HG03159 (cell line): Measurements from ENCODE around the gene IL2RA.

Experiments
- ATAC-seq: cut with Tn5 transposase; IDR thresholded peaks from one replicate; pipeline ENCODE4 v1.9.1; 2021; ENCODE audit warnings: mild to moderate bottlenecking, moderate library complexity; ENCODE audit not compliant: unreplicated experiment

The IL2RA gene

DNA sequence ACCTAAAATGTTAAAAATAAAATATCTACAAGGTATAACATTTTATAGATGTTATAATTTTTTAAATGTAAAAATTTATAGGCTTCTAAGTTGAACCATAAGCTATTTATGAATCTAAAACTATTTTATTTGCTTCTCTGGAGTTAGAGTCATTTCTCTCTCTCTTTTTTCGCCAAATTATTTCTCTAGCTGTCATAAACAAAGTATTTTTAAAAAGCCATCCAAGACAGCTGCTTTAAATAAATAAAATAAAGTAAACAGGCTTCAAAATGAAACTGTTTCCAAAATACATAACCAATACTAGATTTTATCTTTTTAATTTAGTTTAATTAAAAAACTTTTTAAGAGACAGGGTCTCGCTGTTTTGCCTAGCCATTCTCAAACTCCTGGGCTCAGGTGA is 72.4 kb downstream of the IL2RA start:
- no peak for ATAC-seq

DNA sequence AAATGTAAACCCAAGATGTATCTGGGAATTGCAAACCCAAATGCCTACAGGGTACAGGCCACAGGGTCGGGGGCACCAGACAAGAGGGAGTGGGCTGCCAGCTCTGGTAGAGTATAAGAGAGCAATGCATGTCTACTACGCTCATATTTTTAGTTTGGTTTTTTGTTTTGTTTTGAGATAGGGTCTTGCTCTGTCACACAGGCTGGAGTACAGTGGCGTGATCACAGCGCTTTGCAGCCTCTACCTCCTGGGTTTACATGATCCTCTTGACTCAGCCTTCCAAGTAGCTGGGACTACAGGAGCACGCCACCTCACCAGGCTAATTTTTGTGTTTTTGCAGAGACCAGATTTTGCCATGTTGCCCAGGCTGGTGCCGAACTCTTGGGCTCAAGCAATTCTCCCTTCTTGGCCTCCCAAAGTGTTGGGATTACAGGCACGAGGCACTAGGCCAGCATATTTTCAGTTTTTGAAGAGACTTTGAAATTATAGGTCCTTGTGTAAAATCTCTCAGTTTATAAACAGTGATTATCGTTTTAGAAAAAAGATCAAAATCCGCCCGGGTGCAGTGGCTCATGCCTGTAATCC is 73.7 kb downstream of the IL2RA start:
- ATAC-seq: no peak

DNA sequence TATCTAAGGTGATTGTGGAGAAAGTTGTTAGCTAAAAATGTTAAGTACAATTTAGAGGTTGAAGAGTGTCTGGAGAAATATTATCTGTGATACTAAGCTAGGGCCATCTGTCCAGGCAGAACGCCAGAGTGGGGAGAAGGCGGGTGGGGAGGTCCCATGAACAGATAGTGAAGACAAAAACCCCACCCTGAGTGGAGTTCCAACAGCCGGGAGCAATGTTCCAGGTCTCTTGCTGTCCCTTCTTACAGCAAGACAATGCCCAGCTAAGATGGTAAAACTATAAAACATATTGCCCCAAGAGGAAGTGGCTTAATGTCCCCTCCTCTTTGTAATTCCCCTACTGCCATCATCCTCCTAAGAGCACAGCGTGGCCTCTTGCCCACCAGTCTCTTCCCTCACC is 74.4 kb downstream of the IL2RA start:
- ATAC-seq: no peak

DNA sequence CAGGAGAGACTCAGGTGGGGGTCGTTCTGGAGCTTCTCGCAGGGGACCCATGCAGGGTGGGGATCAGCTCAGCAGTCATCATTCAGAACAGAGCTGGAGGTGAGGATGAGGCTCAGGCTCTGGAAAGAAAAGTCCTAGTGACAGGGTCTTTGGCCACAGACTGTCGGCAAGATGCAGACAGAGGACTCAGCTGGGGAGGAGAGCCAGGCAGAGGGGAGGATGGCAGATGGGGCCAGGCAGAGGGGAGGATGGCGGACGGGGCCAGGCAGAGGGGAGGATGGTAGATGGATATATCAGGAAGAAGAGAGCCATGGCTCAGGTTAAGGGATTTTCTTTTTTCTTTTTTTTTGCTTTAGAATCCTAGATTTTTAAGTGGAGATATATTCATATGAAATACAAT is 77.1 kb downstream of the IL2RA start:
- ATAC-seq: no peak

DNA sequence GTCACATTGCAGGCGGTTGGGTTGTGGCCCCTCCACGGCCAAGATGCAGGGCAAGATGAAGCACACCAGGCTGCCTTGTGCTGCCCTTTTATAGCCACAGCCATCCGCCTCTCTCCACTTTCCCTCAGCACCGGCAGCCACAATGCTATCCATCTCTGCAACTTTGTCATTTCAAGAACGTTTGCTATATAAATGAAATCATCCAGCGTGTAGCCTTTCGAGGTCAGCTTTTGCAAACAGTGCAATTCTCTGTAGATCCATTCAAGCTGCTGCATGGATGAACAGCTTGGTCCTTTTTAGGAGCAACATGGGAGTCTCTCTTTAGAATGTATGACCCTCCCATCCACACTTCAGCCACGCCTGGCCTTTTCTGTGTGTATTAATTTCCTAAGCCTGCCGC is 78.4 kb downstream of the IL2RA start:
- ATAC-seq: no peak

DNA sequence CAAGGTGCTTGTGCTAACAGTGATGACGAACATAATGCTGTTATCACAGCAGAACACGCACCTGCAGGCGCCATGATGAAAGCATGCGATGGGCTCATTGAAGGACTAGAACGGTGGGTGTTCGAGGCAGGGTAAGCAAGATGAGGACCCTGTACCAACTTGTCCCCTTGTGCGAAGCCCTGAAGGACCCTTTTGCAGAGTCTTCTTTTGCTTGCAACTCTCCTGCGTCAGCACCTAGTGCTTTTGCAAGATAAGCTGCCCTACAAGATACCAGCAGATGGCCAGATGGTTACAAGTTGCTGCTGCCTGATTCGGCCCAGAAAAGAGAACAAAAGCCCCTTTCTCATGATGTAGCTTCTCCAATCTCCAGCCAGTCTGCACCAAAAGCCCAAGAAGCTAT is 80.6 kb downstream of the IL2RA start:
- ATAC-seq: no peak

DNA sequence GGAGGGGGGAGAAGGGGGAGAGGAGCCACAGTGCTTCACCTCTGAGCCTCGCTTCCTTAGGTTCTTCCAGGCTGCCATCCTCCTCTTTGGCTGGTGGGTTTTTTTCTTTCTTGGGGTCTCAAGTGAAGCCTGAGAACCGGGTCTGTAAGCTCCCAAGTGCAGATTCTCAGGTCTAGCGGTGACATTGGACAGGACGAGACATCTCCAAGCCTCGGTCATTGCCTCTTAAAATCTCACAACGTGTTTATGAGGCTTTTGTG is 84.0 kb downstream of the IL2RA start:
- ATAC-seq: no peak

DNA sequence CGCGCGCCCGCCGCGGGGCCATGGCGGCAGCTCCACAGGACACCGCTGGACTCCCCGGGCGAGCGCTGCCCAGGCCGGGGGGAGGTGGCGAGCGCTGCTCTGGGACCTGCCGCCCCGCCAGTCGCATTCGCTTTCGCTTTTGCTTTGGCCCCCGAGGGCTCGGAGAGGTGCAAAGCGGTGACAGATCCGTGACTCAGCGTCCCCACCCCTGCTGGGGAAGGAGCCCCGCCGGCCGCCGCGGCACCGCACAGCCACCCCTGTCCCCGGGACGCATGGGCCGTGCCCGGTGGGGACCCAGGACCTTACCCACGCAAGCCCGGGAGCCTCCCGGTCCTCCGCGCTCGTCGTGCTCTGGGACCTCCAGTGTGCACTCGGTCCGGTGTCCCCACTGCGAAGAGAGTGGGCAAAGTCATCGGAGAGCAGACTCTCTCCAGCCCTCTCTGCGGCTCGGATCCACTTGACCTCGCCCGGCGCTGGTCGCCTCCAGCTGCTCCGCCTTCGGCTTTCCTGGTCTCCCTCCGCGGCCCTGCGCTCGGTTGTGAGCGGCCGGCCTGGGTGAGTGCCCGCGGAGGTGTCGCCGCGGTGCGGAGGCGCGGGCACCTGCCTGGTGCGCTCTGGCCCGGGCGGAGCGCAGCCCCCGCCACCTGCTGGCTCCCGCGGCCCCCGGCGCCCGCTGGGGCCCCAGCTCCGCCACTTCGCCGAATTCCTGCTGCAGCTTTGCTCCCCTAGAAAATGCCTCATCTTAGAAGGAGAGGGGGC is 84.5 kb downstream of the IL2RA start, which contains the start of gene IL15RA:
IL15RA (minus strand) TSS at position 73 of the 759 bp plus-strand sequence; CDS start at position 22, 51 bp downstream.
- peak; percentile 64 for ATAC-seq

DNA sequence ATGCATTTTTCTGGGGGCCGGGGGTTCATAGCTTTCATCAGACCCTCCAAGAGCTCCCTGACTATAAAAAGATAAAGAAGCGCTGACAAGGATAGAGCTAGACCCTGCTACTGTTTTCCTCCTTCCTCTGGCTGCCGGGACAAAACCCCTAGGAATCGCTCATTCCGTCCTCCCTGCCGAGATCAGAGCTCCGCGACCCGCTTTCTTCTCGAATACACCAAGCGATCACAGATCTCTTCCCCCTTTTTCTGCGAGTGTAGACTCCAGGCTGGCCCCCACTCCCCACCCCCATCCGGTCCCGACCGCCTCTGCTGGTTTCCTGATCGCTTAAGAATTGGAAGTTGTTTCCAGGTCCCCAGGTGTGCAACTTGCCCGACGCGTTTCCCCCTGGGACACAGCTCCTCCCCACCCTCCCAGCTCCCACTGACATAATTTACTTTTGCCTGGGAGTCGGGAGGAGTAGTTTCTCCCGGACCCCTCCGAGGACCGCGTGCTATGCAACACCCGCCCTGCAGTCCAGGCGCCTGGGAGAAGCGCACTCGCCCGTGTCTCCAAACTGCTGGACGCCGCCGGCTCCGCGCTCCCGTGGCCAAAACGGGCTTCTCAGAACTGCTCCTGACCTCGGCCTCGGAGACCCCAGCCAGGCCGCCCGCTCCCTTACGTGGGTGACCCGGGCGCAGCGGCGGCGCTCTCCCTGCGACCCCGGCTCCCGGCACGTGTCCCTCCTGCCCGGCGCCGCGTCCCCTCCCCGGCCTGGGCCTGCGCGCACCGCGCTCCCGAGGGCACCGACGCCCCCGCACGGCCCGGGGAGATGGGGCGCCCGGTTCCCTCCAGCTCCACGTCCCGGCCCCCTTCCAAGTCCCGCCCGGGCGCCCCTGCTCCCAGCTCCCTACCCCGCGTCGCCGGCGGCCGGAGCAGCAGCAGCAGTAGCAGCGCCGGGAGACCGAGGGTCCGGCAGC is 85.4 kb downstream of the IL2RA start:
- ATAC-seq: peak; percentile 10

DNA sequence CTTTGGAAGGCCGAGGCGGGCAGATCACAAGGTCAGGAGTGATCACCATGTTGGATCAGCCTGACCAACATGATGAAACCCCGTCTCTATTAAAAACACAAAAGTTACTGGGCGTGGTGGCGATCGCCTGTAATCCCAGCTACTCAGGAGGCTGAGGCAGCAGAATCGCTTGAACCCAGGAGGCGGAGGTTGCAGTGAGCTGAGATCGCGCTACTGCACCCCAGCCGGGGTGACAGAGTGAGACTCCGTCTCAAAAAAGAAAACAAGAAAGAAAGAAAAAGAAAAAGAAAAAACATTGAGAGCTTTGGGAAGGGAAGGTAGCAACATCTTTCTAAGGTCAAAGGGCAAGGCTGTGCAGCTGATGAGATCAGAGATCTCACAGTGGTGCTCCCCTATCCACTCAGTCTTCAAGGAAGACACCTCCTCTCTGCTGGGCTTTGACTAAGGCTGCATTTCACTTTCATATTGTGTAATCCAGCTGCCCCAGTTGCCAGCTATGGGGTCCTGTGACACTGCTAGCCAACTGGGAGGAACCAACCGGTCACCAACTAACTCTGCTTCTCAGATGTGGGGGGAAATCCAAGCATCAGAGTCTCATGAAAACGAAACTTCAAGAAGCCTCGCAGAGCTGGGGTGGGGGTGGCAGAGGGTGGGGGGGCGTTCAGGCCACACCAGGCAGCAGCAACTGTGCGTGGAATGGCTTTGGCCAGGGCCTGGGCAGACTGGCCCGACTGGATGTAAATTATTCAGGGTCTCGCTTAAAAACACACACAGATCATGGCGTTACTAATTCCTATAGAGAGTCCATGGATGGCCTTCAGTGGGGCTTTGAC is 86.3 kb downstream of the IL2RA start:
- peak; percentile 63 for ATAC-seq

DNA sequence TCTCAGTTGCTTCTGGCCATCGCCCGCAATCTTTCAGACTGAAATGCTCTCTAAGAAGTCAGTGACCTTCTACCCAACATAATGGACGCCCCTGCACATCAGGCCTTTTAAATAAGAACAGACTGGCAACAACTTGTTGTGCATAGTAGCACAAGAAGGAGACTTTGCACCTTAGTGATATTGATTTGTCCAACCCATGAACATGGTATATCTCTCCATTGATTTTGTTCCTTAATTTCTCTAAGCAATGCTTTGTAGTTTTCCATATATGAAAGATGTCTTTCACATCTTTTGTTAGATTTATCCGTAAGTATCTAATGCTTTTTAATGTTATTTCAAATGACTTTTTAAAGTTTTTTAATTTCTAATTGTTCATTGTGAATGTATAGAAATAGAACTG is 89.1 kb downstream of the IL2RA start:
- ATAC-seq: no peak

DNA sequence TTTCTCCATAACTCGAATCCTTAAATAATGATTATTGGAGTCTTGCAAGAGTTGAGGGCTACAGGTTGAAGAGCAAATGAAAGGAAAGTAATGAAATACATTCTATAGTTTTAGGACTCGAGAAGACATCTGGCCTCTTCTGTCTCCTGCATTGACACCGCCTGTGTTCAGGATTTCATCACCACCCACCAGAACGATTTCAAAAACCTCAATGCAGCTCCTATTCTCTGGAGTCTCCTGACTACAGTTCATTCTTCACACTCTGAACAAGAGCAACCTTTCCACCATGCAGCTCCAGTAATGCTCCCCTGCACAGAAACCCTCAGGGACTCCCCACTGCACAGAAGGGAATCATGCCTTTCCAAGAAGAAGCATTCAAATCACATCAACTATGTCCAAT is 90.3 kb downstream of the IL2RA start:
- no peak for ATAC-seq

DNA sequence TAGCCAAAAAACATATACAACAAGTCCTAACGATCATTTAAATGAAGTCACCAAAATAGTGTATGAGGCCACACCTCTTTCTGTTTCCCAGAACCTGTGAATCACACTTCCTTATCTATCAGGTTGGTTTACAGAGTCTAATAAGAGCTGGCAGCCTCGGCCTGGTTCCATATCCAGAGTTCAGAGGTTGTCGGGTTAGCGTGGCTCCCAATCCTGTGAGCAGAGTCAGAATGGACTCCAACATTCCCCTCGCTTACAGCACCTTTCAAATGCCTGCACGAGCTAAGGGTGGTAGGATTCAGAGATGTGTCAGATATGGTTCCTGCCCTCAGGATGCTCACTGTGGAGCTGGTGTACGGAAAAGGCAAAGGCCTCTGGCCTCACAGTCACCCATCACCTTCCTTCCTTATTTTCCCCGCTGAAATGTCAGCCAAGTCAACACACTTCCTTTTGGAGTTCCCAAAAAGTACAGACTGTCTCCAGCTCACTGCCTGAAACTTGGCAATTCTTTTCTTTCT is 90.8 kb downstream of the IL2RA start:
- no peak for ATAC-seq

DNA sequence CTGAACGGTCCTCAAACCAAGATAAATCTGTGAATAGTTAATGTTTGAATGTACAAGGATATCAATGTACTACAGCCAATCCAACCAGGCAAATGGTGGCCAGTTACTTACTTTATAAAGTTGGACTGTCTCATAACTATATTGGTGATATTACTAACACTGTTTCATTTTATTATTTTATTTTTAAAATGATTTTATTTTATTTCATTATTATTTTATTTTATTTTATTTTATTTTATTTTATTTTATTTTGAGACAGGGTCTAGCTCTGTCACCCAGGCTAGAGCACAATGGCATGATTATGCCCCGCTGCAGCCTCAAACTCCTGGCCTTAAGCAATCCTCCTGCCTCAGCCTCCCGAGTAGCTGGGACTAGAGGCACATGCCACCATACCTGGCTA is 91.6 kb downstream of the IL2RA start:
- ATAC-seq: no peak

DNA sequence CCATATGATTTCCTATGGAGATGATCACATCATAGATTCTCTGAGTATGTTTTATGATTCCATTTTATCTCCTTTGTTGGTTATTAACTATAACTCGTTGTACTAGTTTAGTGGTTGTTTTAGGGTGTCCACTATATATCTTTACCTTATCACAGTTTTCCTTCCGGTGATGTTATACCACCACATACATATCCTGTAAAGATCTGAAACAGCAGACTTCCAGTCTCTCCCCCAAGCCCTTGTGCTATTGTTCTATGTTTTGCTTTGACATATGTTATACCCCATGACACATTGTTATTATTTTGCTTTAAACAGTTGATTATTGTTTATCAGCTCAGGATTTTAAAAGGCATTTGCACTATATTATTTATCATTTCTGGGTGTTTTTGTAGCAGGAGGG is 92.1 kb downstream of the IL2RA start:
- no peak for ATAC-seq

DNA sequence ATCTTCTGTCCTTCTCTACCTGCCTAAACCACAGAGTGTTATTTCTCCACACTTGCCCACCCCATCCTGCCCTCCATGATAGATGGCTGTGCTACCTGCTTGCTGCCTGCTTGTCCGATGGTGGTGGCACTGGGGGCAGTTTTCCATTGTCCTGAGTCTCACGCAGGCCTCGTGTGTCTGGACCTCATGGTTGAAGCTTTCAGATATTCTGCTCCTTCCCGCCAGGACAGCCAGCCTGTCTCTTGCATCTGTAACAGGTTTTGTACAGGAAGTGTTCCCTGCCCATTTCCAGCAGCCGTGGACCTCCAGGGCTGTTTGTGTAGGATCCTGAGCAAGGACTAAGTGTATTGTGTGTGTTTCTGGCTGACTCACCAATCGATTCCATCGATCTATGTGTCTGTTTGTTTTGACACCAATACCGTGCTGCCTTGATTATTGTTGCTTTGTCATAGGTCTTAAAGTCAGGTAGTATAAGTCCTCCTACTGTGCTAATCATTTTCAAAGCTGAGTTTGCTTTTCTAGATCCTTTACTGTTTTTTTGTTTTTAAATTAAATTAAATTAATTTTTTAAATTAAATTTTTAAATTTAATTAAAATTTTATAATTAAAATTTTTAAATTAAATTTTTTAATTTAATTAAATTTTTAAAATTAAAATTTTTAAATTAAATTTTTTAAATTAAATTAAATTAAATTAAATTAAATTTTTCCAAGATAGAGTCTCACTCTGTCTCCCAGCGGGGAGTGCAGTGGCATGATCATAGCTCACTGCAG is 93.3 kb downstream of the IL2RA start:
- no peak for ATAC-seq

DNA sequence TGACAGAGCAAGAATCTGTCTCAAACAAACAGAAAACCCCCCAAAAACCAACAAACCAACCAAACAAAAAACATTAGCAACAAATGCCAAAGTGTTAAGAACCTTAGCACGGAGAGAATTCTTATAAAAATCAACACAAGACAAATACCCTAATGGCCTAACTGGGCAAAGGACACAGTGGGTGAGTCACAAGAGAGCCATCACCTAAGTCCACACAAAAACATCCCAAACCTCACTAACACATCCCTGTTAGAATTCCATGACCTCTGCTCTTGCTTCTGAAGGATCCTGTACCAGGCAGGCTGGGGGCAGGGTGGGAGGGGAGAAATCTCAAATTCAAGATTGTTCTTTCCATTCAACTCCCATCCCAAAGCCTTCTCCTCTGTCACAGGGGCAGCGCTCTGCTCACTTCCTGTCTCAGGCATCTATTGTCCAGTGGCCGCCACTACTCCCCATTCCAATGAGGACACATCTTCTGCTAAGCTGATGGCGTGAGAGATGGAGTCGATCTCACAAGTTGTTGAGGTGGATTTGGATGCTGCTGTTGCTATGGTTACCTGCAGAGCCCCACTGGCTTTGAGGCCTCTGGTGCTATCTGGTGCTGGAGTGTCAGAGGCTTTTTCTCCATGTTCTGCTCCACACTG is 94.0 kb downstream of the IL2RA start:
- no peak for ATAC-seq

DNA sequence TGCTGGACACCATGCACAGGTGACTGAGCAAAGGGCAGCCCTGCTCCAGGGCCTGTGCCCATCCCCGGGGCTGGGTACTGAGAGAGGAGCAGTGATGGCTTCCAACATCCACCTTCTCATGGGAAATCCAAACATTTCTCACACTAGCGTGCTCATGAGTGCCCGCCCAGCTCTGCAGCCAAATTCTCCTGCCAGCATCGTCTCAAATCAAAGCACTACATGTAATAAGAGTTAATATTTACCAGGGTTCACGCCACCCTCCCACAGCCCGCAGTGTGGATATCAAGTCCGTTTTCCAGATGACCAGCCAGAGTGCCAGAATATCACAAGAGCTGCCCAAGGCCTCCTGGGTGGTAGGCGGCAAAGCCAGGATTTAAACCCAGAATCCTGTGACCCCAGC is 96.9 kb downstream of the IL2RA start:
- no peak for ATAC-seq

DNA sequence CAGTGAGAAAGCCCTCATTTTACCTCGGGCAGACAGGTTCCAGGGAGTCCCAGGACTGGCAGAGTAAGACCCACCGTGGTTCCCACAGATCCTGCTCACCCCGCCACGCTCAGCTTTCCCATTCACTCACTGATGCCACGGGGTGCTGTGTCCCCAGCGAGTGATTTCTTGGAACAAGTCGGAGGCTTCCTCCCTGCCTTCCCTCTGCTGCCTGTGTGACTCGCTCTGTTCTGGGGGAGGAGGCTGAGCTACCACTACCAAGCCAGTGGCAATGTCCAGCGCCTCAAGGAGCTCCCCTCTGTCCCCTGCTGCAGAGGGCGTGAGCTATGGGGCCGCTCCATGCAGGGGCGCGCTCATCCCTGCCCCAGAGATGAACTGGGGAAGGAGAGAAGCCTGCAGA is 97.4 kb downstream of the IL2RA start:
- no peak for ATAC-seq

DNA sequence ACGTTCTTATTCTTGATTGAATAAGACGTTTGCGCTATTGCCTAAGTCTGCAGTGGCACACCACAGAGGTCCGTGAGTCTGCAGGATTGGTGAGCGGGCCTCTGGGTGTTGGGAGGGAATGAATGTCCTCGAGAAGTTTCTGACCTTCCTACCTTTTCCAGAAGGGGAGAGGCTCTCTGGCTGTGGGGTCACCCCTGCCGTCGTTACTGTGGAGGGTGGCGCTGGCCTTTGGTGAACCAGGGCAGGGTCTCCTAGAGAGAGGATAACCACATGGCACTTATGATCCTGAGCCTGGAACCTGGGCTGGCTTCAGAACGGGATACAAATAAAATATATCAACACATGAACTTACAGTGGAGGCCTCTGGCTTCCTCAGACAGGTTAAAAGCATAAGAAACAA is 98.6 kb downstream of the IL2RA start:
- ATAC-seq: no peak
